ENCODE results near the gene SLC9A7.

SLC9A7 gene

GRCh38 chrX:46678232-46678631, 80.7 kb downstream of the SLC9A7 start (continued):
- TF ChIP-seq PRDM6 (tag by site-specific recombination; IDR thresholded peaks at IDR 0.05) (no peak), PATZ1 (tag by site-specific recombination; IDR thresholded peaks at IDR 0.05) (no peak), ZNF785 (tag by site-specific recombination; IDR thresholded peaks at IDR 0.05) (no peak), ZNF704 (tag by site-specific recombination; IDR thresholded peaks at IDR 0.05) (no peak), ZNF580 (tag by site-specific recombination; IDR thresholded peaks at IDR 0.05) (0 out of 2 replicates have a peak, but pooled peaks have one; percentile 34), ZNF148 (tag by site-specific recombination; IDR thresholded peaks at IDR 0.05; ENCODE audit: borderline replicate concordance) (no peak), KLF8 (tag by site-specific recombination; IDR thresholded peaks at IDR 0.05) (no peak), ZNF548 (tag by site-specific recombination; IDR thresholded peaks at IDR 0.05) (no peak), ZNF518A (tag by site-specific recombination; conservative IDR thresholded peaks at IDR 0.05; ENCODE audit: low read depth) (peak; percentile 80), ZNF132 (tag by site-specific recombination; IDR thresholded peaks at IDR 0.05; ENCODE audit: borderline replicate concordance) (no peak), ZNF433 (tag by site-specific recombination; IDR thresholded peaks at IDR 0.05; ENCODE audit: low read depth) (peak; percentile 67; the same call in 1 of the 2 replicates), SCRT1 (tag by site-specific recombination; IDR thresholded peaks at IDR 0.05; ENCODE audit: borderline replicate concordance) (no peak), ZNF600 (tag by site-specific recombination; IDR thresholded peaks at IDR 0.05) (no peak), ZBTB7A (tag by site-specific recombination; IDR thresholded peaks at IDR 0.05; ENCODE audit: low read depth) (no peak), ZNF843 (tag by site-specific recombination; IDR thresholded peaks at IDR 0.05) (no peak), REPIN1 (tag by site-specific recombination; IDR thresholded peaks at IDR 0.05; ENCODE audit: low read depth) (no peak), MEIS1 (CRISPR knock-in tag; IDR thresholded peaks at IDR 0.05; ENCODE audit: borderline replicate concordance) (no peak), ZNF169 (tag by site-specific recombination; IDR thresholded peaks at IDR 0.05) (no peak), TSHZ1 (tag by site-specific recombination; IDR thresholded peaks at IDR 0.05; ENCODE audit: borderline replicate concordance) (no peak), ZNF16 (tag by site-specific recombination; IDR thresholded peaks at IDR 0.05; ENCODE audit: low read depth) (no peak), ZFP3 (tag by site-specific recombination; IDR thresholded peaks at IDR 0.05; ENCODE audit: low read depth) (no peak)
